ENCODE results near the gene DUS1L. TPM values are rescaled to one million over a fixed set of nuclear protein-coding genes. Genes with fewer than 3 reads are reported as not detected.

The DUS1L gene
- total RNA-seq, 2 experiments from 2014 or later = 118 to 131 TPM

- ChIA-PET CTCF (interaction anchor here (1.6 kb wide), 1 partner anchor 15 kb away, joined by 3 read pairs; no protein-coding TSS in a partner anchor), POLR2A (no interaction called here)
These were observed 50.2 kb downstream of the DUS1L start for GRCh38 chr17:82015311-82015971.

GRCh38 chr17:82014971-82015310 is 50.7 kb downstream of the DUS1L start:
- Mint-ChIP-seq H3K4me1 (ENCODE audit: low read depth) (no peaks in the 10 kb centered on the region), H3K9me3 (no peaks in the 10 kb centered on the region), H3K27ac (no peak overlapping the region), H3K27me3 (no peaks in the 10 kb centered on the region), H3K4me3 (no peak overlapping the region), H3K36me3 (no peaks in the 10 kb centered on the region)
- intact Hi-C loops (cut with micrococcal nuclease) = no loop called here
- ChIA-PET POLR2A (no interaction called here), CTCF (interaction anchor here (1.6 kb wide), 1 partner anchor 15 kb away, joined by 3 read pairs; no protein-coding TSS in a partner anchor)
- no peak for DNase-seq

More at GRCh38 chr17:82015311-82015971, 50.2 kb downstream of the DUS1L start:
- Mint-ChIP-seq H3K27me3 (no peaks in the 10 kb centered on the region), H3K27ac (no peak overlapping the region), H3K4me3 (no peak overlapping the region), H3K9me3 (no peaks in the 10 kb centered on the region), H3K4me1 (ENCODE audit: low read depth) (no peaks in the 10 kb centered on the region), H3K36me3 (no peaks in the 10 kb centered on the region)
- intact Hi-C loops (cut with micrococcal nuclease) = no loop called here
- DNase-seq = no peak

- Mint-ChIP-seq H3K36me3 (no peaks in the 10 kb centered on the region), H3K9me3 (no peaks in the 10 kb centered on the region), H3K4me3 (no peak overlapping the region), H3K4me1 (ENCODE audit: low read depth) (no peaks in the 10 kb centered on the region), H3K27me3 (no peaks in the 10 kb centered on the region), H3K27ac (no peak overlapping the region)
- POLR2A ChIA-PET = no interaction called here
- CTCF ChIA-PET = interaction anchor here (1.6 kb wide), 1 partner anchor 16 kb away, joined by 3 read pairs; no protein-coding TSS in a partner anchor
- no peak for DNase-seq
- intact Hi-C loops (cut with micrococcal nuclease) = no loop called here
These were observed 51.2 kb downstream of the DUS1L start for GRCh38 chr17:82014432-82014831.

GRCh38 chr17:82013772-82014321 is 51.8 kb downstream of the DUS1L start:
- ChIA-PET POLR2A (no interaction called here), CTCF (interaction anchor here (0.5 to 1.7 kb wide), 2 partner anchors 55 to 424 kb away, joined by 3 to 5 read pairs; no protein-coding TSS in a partner anchor)
- no peaks in the 10 kb centered on the region for H3K4me1 Mint-ChIP-seq (ENCODE audit: low read depth)
- no peaks in the 10 kb centered on the region for H3K27me3 Mint-ChIP-seq
- no peaks in the 10 kb centered on the region for H3K9me3 Mint-ChIP-seq
- no peak overlapping the region for H3K27ac Mint-ChIP-seq
- no peak for DNase-seq
- intact Hi-C loops (cut with micrococcal nuclease) = no loop called here
- H3K4me3 Mint-ChIP-seq = no peak overlapping the region
- no peaks in the 10 kb centered on the region for H3K36me3 Mint-ChIP-seq

- no peaks in the 10 kb centered on the region for H3K27me3 Mint-ChIP-seq
- DNase-seq = no peak
- H3K9me3 Mint-ChIP-seq = no peaks in the 10 kb centered on the region
- intact Hi-C loops (cut with micrococcal nuclease) = no loop called here
- H3K27ac Mint-ChIP-seq = no peak overlapping the region
- H3K4me1 Mint-ChIP-seq (ENCODE audit: low read depth) = no peaks in the 10 kb centered on the region
- H3K36me3 Mint-ChIP-seq = no peaks in the 10 kb centered on the region
- no peak overlapping the region for H3K4me3 Mint-ChIP-seq
- ChIA-PET POLR2A (no interaction called here), CTCF (interaction anchor here (0.5 to 1.7 kb wide), 2 partner anchors 54 to 425 kb away, joined by 3 to 5 read pairs; no protein-coding TSS in a partner anchor)
These were observed 52.3 kb downstream of the DUS1L start for GRCh38 chr17:82013341-82013740.

GRCh38 chr17:82012640-82013295 is 52.8 kb downstream of the DUS1L start:
- no peaks in the 10 kb centered on the region for H3K9me3 Mint-ChIP-seq
- no peak overlapping the region for H3K4me3 Mint-ChIP-seq
- no peaks in the 10 kb centered on the region for H3K4me1 Mint-ChIP-seq (ENCODE audit: low read depth)
- H3K36me3 Mint-ChIP-seq = no peaks in the 10 kb centered on the region
- intact Hi-C loops (cut with micrococcal nuclease) = no loop called here
- CTCF ChIA-PET = interaction anchor here (1.7 kb wide), 1 partner anchor 53 kb away, joined by 5 read pairs; no protein-coding TSS in a partner anchor
- POLR2A ChIA-PET = no interaction called here
- no peak for DNase-seq
- H3K27ac Mint-ChIP-seq = no peak overlapping the region
- no peaks in the 10 kb centered on the region for H3K27me3 Mint-ChIP-seq

- Mint-ChIP-seq H3K36me3 (no peaks in the 10 kb centered on the region), H3K27me3 (no peaks in the 10 kb centered on the region), H3K9me3 (no peaks in the 10 kb centered on the region), H3K4me3 (no peak overlapping the region), H3K27ac (no peak overlapping the region), H3K4me1 (ENCODE audit: low read depth) (no peaks in the 10 kb centered on the region)
- no peak for DNase-seq
- CTCF ChIA-PET = interaction anchor here (1.7 kb wide), 1 partner anchor 53 kb away, joined by 5 read pairs; no protein-coding TSS in a partner anchor
- intact Hi-C loops (cut with micrococcal nuclease) = no loop called here
- POLR2A ChIA-PET = no interaction called here
These were observed 53.4 kb downstream of the DUS1L start for GRCh38 chr17:82012261-82012639.

GRCh38 chr17:82011617-82012187 is 53.9 kb downstream of the DUS1L start:
- ChIA-PET CTCF (no interaction called here), POLR2A (no interaction called here)
- Mint-ChIP-seq H3K4me1 (ENCODE audit: low read depth) (no peaks in the 10 kb centered on the region), H3K27ac (no peak overlapping the region), H3K4me3 (no peak overlapping the region), H3K27me3 (no peaks in the 10 kb centered on the region), H3K9me3 (no peaks in the 10 kb centered on the region), H3K36me3 (no peaks in the 10 kb centered on the region)
- DNase-seq = no peak
- intact Hi-C loops (cut with micrococcal nuclease) = no loop called here

GRCh38 chr17:82010575-82011525 is 54.8 kb downstream of the DUS1L start:
- DNase-seq = no peak
- CTCF ChIA-PET = no interaction called here
- H3K27ac Mint-ChIP-seq = no peak overlapping the region
- no peak overlapping the region for H3K4me3 Mint-ChIP-seq
- intact Hi-C loops (cut with micrococcal nuclease) = no loop called here
- H3K9me3 Mint-ChIP-seq = no peaks in the 10 kb centered on the region
- no peaks in the 10 kb centered on the region for H3K4me1 Mint-ChIP-seq (ENCODE audit: low read depth)
- H3K27me3 Mint-ChIP-seq = no peaks in the 10 kb centered on the region
- POLR2A ChIA-PET = no interaction called here
- H3K36me3 Mint-ChIP-seq = no peaks in the 10 kb centered on the region

- Mint-ChIP-seq H3K4me3 (no peak overlapping the region), H3K27ac (no peak overlapping the region), H3K9me3 (no peaks in the 10 kb centered on the region), H3K27me3 (no peaks in the 10 kb centered on the region), H3K4me1 (ENCODE audit: low read depth) (no peaks in the 10 kb centered on the region), H3K36me3 (no peaks in the 10 kb centered on the region)
- ChIA-PET POLR2A (no interaction called here), CTCF (interaction anchor here (0.9 to 1.2 kb wide), 3 partner anchors 12 to 97 kb away, joined by 3 to 4 read pairs (median 3); no protein-coding TSS in a partner anchor)
- no peak for DNase-seq
- intact Hi-C loops (cut with micrococcal nuclease) = no loop called here
These were observed 56.2 kb downstream of the DUS1L start for GRCh38 chr17:82009413-82009812.

- no peak for DNase-seq
- no peaks in the 10 kb centered on the region for H3K4me1 Mint-ChIP-seq (ENCODE audit: low read depth)
- ChIA-PET CTCF (interaction anchor here (0.7 to 1.2 kb wide), 4 partner anchors 12 to 97 kb away, joined by 3 to 4 read pairs (median 3); no protein-coding TSS in a partner anchor), POLR2A (no interaction called here)
- H3K27ac Mint-ChIP-seq = no peak overlapping the region
- H3K4me3 Mint-ChIP-seq = no peak overlapping the region
- H3K36me3 Mint-ChIP-seq = no peaks in the 10 kb centered on the region
- no peaks in the 10 kb centered on the region for H3K9me3 Mint-ChIP-seq
- no peaks in the 10 kb centered on the region for H3K27me3 Mint-ChIP-seq
- intact Hi-C loops (cut with micrococcal nuclease) = no loop called here
These were observed 56.6 kb downstream of the DUS1L start for GRCh38 chr17:82008941-82009405.
